GM19025 (cell line): ENCODE measurements around the gene WDSUB1.

Experiments
- ATAC-seq: cut with Tn5 transposase; IDR thresholded peaks from one replicate; pipeline ENCODE4 v1.9.1; 2021; ENCODE audit warnings: mild to moderate bottlenecking, low read depth, moderate library complexity; ENCODE audit not compliant: unreplicated experiment

The WDSUB1 gene

GRCh38 chr2:159226608-159227385, 59.7 kb downstream of the WDSUB1 start:
- ATAC-seq = no peak

- no peak for ATAC-seq
Measured at GRCh38 chr2:159226059-159226461, 60.4 kb downstream of the WDSUB1 start.

- ATAC-seq = no peak
Measured at GRCh38 chr2:159225025-159226016, 61.2 kb downstream of the WDSUB1 start.

- ATAC-seq = no peak
Measured at GRCh38 chr2:159224061-159224813, 62.3 kb downstream of the WDSUB1 start.

- ATAC-seq = no peak
Measured at GRCh38 chr2:159219394-159219998, 67.0 kb downstream of the WDSUB1 start.

- no peak for ATAC-seq
Measured at GRCh38 chr2:159218389-159218788, 68.1 kb downstream of the WDSUB1 start.

GRCh38 chr2:159217676-159218075, 68.8 kb downstream of the WDSUB1 start:
- ATAC-seq = no peak

- no peak for ATAC-seq
Measured at GRCh38 chr2:159215116-159215515, 71.4 kb downstream of the WDSUB1 start.

- ATAC-seq = no peak
Measured at GRCh38 chr2:159214325-159214865, 72.1 kb downstream of the WDSUB1 start.

- ATAC-seq = no peak
Measured at GRCh38 chr2:159213296-159213695, 73.2 kb downstream of the WDSUB1 start.

GRCh38 chr2:159211447-159212396, 74.8 kb downstream of the WDSUB1 start:
- no peak for ATAC-seq

- peak; percentile 74 for ATAC-seq
Measured at GRCh38 chr2:159209341-159210306, 76.9 kb downstream of the WDSUB1 start.

- ATAC-seq = no peak
Measured at GRCh38 chr2:159208438-159208837, 78.1 kb downstream of the WDSUB1 start.

- no peak for ATAC-seq
Measured at GRCh38 chr2:159206736-159207380, 79.6 kb downstream of the WDSUB1 start.

GRCh38 chr2:159204381-159205144, 81.9 kb downstream of the WDSUB1 start:
- no peak for ATAC-seq

- no peak for ATAC-seq
Measured at GRCh38 chr2:159202568-159203071, 83.9 kb downstream of the WDSUB1 start.
